Panc1 (cell line): ENCODE data around the gene ZBP1. TPM values are rescaled to one million over a fixed set of nuclear protein-coding genes. Genes with fewer than 3 reads are reported as not detected.

Experiments
- ATAC-seq: fragments of 200-7000 bp; cut with Tn5 transposase; 2 replicates; pipeline ENCODE4 v1.9.1; 2020; ENCODE audit warnings: mild to moderate bottlenecking, moderate library complexity
- BruUV-seq: library from RNA; stranded (reverse); fragments of 400-500 nt; replicated peaks from 2 replicates; lab custom pipeline; 2021; lab: Mats Ljungman, UMichigan
- CTCF ChIA-PET: fragments of 300-600 bp; sonication (Branson Sonifier 250); formaldehyde crosslinking; loops from one replicate; lab custom pipeline; 2022; ENCODE audit warnings: antibody characterized with exemption; lab: Charles Lee
- POLR2A ChIA-PET: fragments of 300-600 bp; sonication (Branson Sonifier 250); formaldehyde crosslinking; loops from one replicate; lab custom pipeline; 2022; ENCODE audit warnings: antibody characterized with exemption; lab: Charles Lee
- DNase-seq: peaks from one replicate; pipeline ENCODE4 v3.0.0-alpha.2; 2010; ENCODE audit warnings: low read depth, low spot score
- H3K27ac ChIP-seq: 2 replicates; pipeline ENCODE4 v1.5.1; 2011; ENCODE audit warnings: mild to moderate bottlenecking, low read length, inconsistent platforms
- H3K27me3 ChIP-seq: fragments of 200-500 bp; sonication (Bioruptor generic); 2 replicates; pipeline ENCODE4 v1.6.0; 2014; ENCODE audit warnings: low read length, inconsistent platforms; ENCODE audit not compliant: control insufficient read depth, insufficient read depth
- H3K36me3 ChIP-seq: fragments of 200-500 bp; sonication (Bioruptor generic); 2 replicates; pipeline ENCODE4 v1.5.1; 2014; ENCODE audit warnings: inconsistent platforms, mild to moderate bottlenecking, low read length, moderate library complexity; ENCODE audit not compliant: control insufficient read depth, insufficient read depth
- H3K4me1 ChIP-seq: 2 replicates; pipeline ENCODE4 v1.5.1; 2011; ENCODE audit warnings: inconsistent platforms, mild to moderate bottlenecking, low read length, moderate library complexity; ENCODE audit not compliant: control insufficient read depth, insufficient read depth
- H3K4me3 ChIP-seq, 2 experiments: 2 replicates each; pipeline ENCODE4 v1.5.1; 2011 to 2012; ENCODE audit warnings: low read depth in 2 of 2, low read length in 2 of 2, mild to moderate bottlenecking in 2 of 2, inconsistent platforms in 1 of 2, moderate library complexity in 1 of 2
- H3K9me3 ChIP-seq: fragments of 200-500 bp; sonication (Bioruptor generic); 2 replicates; pipeline ENCODE4 v1.5.1; 2014; ENCODE audit warnings: low read depth, mild to moderate bottlenecking, inconsistent platforms, low read length, moderate library complexity; ENCODE audit not compliant: control insufficient read depth, insufficient read depth
- POLR2AphosphoS5 ChIP-seq: IDR thresholded peaks from 2 replicates; pipeline ENCODE4 v1.6.1; 2012; ENCODE audit warnings: mild to moderate bottlenecking, low read depth, low read length, moderate library complexity
- SIN3A ChIP-seq: IDR thresholded peaks from 2 replicates; pipeline ENCODE4 v1.6.1; 2012; ENCODE audit warnings: low read depth, mild to moderate bottlenecking, low read length, moderate library complexity, borderline replicate concordance; ENCODE audit not compliant: insufficient read depth
- TCF7L2 ChIP-seq: IDR thresholded peaks from 2 replicates; pipeline ENCODE4 v1.6.1; 2011; ENCODE audit warnings: mild to moderate bottlenecking, low read depth, low read length, inconsistent platforms
- in situ Hi-C: cut with HindIII; loops from 2 replicates; pipeline ENCODE4 v1.10.0; 2016; ENCODE audit warnings: low sequenced_read_pairs, low pct_unique_long_range_greater_than_20kb
- intact Hi-C: fragments of 100-400 bp; cut with micrococcal nuclease; formaldehyde crosslinking; loops from one replicate; pipeline ENCODE4 v1.10.0; 2022; ENCODE audit not compliant: unreplicated experiment
- total RNA-seq: library from RNA; stranded (reverse); gene quantifications from one replicate; pipeline ENCODE4 v1.2.1, GENCODE V29; 2021; ENCODE audit not compliant: unreplicated experiment
- TF ChIP-seq, protein P1 (sequence below): fragments of 450-650 bp; IDR thresholded peaks from 2 replicates; pipeline ENCODE4 v1.5.1; 2017; ENCODE audit warnings: mild to moderate bottlenecking
- TF ChIP-seq, protein P2 (sequence below), 2 experiments: IDR thresholded peaks; 2 replicates each; pipeline ENCODE4 v1.6.1; 2011 to 2012; ENCODE audit warnings: low read depth in 2 of 2, control low read depth in 1 of 2, low read length in 1 of 2, mild to moderate bottlenecking in 1 of 2, moderate library complexity in 1 of 2; ENCODE audit not compliant: insufficient read depth in 1 of 2

ZBP1 gene
- total RNA-seq, 1 experiment from 2014 or later = not detected

DNA sequence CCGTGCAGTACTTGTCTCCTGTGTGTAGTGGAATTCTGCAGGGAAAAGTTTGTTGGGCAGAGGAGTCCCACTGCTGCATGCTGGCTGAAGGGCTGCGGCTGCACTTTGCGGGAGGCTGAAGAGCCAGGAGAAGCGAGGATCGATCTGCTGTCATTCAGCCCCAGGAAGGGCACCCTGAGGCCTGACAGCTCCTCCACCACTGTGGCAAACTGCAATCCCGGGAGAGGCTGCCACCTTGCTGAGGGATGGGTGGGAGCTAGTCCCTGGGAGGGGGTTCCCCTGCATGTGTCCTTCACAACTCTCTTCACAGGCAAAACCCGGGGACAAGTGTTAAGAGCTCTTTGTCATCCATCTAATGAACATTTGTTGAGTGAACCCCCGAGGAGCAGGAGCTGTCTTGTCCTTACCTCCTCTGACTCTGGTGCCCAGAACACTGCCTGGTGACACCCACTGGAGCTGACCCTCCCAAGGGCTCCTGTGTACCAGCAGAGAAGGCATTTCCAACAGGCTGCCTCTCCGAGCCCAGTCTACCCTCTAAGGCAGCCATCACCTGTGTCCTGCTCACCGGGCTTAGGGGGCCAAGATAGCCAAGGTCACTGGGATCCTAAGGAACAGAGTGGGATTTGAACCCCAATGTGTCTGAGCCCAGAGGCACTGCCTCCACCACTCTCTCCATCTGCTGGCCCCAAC is 41.6 kb downstream of the ZBP1 start:
- TF ChIP-seq SIN3A (no peak), TCF7L2 (no peak), POLR2AphosphoS5 (no peak)
- TF ChIP-seq, protein P1, sequence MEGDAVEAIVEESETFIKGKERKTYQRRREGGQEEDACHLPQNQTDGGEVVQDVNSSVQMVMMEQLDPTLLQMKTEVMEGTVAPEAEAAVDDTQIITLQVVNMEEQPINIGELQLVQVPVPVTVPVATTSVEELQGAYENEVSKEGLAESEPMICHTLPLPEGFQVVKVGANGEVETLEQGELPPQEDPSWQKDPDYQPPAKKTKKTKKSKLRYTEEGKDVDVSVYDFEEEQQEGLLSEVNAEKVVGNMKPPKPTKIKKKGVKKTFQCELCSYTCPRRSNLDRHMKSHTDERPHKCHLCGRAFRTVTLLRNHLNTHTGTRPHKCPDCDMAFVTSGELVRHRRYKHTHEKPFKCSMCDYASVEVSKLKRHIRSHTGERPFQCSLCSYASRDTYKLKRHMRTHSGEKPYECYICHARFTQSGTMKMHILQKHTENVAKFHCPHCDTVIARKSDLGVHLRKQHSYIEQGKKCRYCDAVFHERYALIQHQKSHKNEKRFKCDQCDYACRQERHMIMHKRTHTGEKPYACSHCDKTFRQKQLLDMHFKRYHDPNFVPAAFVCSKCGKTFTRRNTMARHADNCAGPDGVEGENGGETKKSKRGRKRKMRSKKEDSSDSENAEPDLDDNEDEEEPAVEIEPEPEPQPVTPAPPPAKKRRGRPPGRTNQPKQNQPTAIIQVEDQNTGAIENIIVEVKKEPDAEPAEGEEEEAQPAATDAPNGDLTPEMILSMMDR = no peak
- TF ChIP-seq, protein P2, sequence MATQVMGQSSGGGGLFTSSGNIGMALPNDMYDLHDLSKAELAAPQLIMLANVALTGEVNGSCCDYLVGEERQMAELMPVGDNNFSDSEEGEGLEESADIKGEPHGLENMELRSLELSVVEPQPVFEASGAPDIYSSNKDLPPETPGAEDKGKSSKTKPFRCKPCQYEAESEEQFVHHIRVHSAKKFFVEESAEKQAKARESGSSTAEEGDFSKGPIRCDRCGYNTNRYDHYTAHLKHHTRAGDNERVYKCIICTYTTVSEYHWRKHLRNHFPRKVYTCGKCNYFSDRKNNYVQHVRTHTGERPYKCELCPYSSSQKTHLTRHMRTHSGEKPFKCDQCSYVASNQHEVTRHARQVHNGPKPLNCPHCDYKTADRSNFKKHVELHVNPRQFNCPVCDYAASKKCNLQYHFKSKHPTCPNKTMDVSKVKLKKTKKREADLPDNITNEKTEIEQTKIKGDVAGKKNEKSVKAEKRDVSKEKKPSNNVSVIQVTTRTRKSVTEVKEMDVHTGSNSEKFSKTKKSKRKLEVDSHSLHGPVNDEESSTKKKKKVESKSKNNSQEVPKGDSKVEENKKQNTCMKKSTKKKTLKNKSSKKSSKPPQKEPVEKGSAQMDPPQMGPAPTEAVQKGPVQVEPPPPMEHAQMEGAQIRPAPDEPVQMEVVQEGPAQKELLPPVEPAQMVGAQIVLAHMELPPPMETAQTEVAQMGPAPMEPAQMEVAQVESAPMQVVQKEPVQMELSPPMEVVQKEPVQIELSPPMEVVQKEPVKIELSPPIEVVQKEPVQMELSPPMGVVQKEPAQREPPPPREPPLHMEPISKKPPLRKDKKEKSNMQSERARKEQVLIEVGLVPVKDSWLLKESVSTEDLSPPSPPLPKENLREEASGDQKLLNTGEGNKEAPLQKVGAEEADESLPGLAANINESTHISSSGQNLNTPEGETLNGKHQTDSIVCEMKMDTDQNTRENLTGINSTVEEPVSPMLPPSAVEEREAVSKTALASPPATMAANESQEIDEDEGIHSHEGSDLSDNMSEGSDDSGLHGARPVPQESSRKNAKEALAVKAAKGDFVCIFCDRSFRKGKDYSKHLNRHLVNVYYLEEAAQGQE (IDR thresholded peaks at IDR 0.05; ENCODE audit: insufficient read depth in 1 of 2, low read depth in 2 of 2, low read length in 1 of 2) = no peak
- H3K9me3 ChIP-seq = no peaks in the 10 kb centered on the region
- peaks cover 25% of the 10 kb centered on the region; the same call in 1 of the 2 replicates for H3K27me3 ChIP-seq
- H3K4me1 ChIP-seq = peaks cover 5% of the 10 kb centered on the region
- in situ Hi-C loops = no loop called here
- no TSS peak for BruUV-seq
- no peak overlapping the region for H3K27ac ChIP-seq
- no peak overlapping the region for H3K4me3 ChIP-seq
- intact Hi-C loops = no loop called here
- POLR2A ChIA-PET = no interaction called here
- CTCF ChIA-PET = no interaction called here
- DNase-seq = no peak
- ATAC-seq = no peak
- no peaks in the 10 kb centered on the region; the same call in 1 of the 2 replicates for H3K36me3 ChIP-seq

DNA sequence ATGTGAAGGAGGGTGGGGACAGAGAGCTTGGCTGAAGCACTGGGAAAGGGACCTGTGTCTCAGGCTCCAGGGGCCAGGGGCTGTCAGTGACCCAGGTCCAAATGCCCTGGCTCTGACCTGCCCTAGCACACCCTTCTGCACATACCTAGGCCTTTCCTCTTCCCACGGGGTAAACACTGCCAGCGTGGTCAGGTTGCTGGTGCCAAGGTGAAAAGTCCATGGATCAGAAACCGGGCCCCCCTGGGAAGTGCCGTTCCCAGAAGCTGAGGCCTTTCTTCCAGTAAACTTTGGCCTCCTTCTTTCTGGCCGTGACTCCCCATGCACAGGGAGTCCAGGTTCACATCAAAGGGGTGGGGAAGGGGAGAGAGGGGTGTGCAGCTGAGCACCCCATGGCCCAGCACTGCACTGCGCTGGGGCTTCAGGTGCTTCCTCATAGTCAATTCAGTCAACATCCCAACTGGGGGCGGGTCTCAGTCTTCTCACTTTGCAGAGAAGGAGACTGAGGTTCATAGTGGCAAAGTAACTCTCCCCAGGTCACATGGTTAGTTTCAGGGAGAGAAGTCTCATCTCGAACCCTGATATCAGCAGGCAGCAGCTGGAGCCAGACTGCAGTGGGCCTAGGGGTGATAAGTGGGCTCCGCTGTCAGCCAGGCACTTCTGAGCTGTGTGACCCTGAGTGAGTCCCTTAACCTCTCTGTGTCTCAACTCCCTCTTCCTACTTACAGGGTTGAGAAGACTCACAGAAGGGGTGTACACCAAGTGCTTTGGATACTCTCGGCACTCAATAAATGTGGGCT is 42.3 kb downstream of the ZBP1 start:
- Histone ChIP-seq H3K27me3 (peaks cover 25% of the 10 kb centered on the region; the same call in 1 of the 2 replicates), H3K36me3 (no peaks in the 10 kb centered on the region; the same call in 1 of the 2 replicates), H3K9me3 (no peaks in the 10 kb centered on the region), H3K4me1 (peaks cover 5% of the 10 kb centered on the region), H3K4me3 (no peak overlapping the region), H3K27ac (no peak overlapping the region)
- CTCF ChIA-PET = no interaction called here
- intact Hi-C loops (no loop called here), in situ Hi-C loops (no loop called here)
- POLR2A ChIA-PET = no interaction called here
- DNase-seq = no peak
- ATAC-seq = no peak
- no TSS peak for BruUV-seq
- no peak for TF ChIP-seq POLR2AphosphoS5
